Stomach (tissue), 4 donors: ENCODE measurements around the gene CD81.

Experiments used
- CTCF ChIP-seq, 7 experiments: fragments of 450-650 bp in 4 of 7; fragments of 200-600 bp in 3 of 7; sonication (generic) in 3 of 7; IDR thresholded peaks; one replicate each; pipeline ENCODE4 v1.5.1; 2016 to 2019; ENCODE audit warnings: antibody characterized with exemption in 7 of 7, control low read depth in 2 of 7, mild to moderate bottlenecking in 1 of 7
- POLR2A ChIP-seq, 4 donors: fragments of 450-650 bp; IDR thresholded peaks; one replicate each; pipeline ENCODE4 v1.6.1; 2016; ENCODE audit warnings: antibody characterized with exemption in 4 of 4, control low read depth in 2 of 4, mild to moderate bottlenecking in 1 of 4, moderate library complexity in 1 of 4
- POLR2AphosphoS5 ChIP-seq, 3 donors: sonication (generic); formaldehyde crosslinking; IDR thresholded peaks; one replicate each; pipeline ENCODE4 v1.6.1; 2016; ENCODE audit warnings: antibody characterized with exemption in 3 of 3

- TF ChIP-seq POLR2A (IDR thresholded peaks at IDR 0.05) (no peak), CTCF (IDR thresholded peaks at IDR 0.05) (no peak), POLR2AphosphoS5 (IDR thresholded peaks at IDR 0.05) (peak in 2 of 3 donors; percentile 14 to 64)
Measured at GRCh38 chr11:2426826-2427521, 49.9 kb downstream of the CD81 start.
